H1 (cell line): ENCODE data around the gene GRID1. TPM values are rescaled to one million over a fixed set of nuclear protein-coding genes. Genes with fewer than 3 reads are reported as not detected.

ENCODE experiments used
- CTCF ChIA-PET: fragments of 300-600 bp; sonication (Branson Sonifier 250); formaldehyde crosslinking; loops from one replicate; lab custom pipeline; 2021; ENCODE audit not compliant: partially characterized antibody; lab: Charles Lee
- POLR2A ChIA-PET: fragments of 300-600 bp; sonication (Branson Sonifier 250); formaldehyde crosslinking; loops from one replicate; lab custom pipeline; 2021; ENCODE audit warnings: inconsistent platforms; ENCODE audit not compliant: partially characterized antibody; lab: Charles Lee
- DNase-seq, 2 experiments: peaks; one replicate each; pipeline versions ENCODE4 v3.0.0 to v3.0.0-alpha.2; 2010 to 2022; ENCODE audit warnings: low spot score in 2 of 2, low read depth in 1 of 2, mixed read lengths in 1 of 2
- FAIRE-seq: peaks from 2 replicates; lab custom pipeline; 2011; peaks lifted over from hg19 to GRCh38; lab: Jason Lieb, UNC
- H2AFZ ChIP-seq: 2 replicates; pipeline ENCODE4 v1.8.1; 2012; ENCODE audit warnings: low read length, inconsistent platforms
- H2AK5ac ChIP-seq: 2 replicates; pipeline ENCODE4 v1.6.1; 2013; ENCODE audit warnings: low read depth, low read length
- H2BK120ac ChIP-seq: replicated peaks from 2 replicates; pipeline ENCODE3; 2013; ENCODE audit warnings: low read depth, low read length, inconsistent platforms
- H2BK12ac ChIP-seq: 2 replicates; pipeline ENCODE4 v1.6.1; 2013; ENCODE audit warnings: low read depth, low read length
- H2BK15ac ChIP-seq: 2 replicates; pipeline ENCODE4 v1.6.1; 2013; ENCODE audit warnings: low read length
- H2BK20ac ChIP-seq: 2 replicates; pipeline ENCODE4 v1.6.1; 2013; ENCODE audit warnings: low read length
- H2BK5ac ChIP-seq: 2 replicates; pipeline ENCODE4 v1.6.1; 2013; ENCODE audit warnings: low read depth, low read length
- H3K14ac ChIP-seq: 2 replicates; pipeline ENCODE4 v1.6.1; 2013; ENCODE audit warnings: inconsistent platforms; ENCODE audit not compliant: insufficient read length
- H3K18ac ChIP-seq: 2 replicates; pipeline ENCODE4 v1.6.1; 2013; ENCODE audit warnings: low read length; ENCODE audit errors: extremely low read depth
- H3K23ac ChIP-seq: 2 replicates; pipeline ENCODE4 v1.6.1; 2013; ENCODE audit warnings: inconsistent platforms; ENCODE audit not compliant: insufficient read length
- H3K23me2 ChIP-seq: 2 replicates; pipeline ENCODE4 v1.6.1; 2013; ENCODE audit warnings: low read depth, low read length
- H3K27ac ChIP-seq: 2 replicates; pipeline ENCODE4 v1.6.1; 2011; ENCODE audit warnings: low read depth, low read length, inconsistent platforms
- H3K27me3 ChIP-seq, 4 experiments: replicated peaks in 1 of 4; 1 replicate in 1 of 4; 2 replicates in 3 of 4; pipeline versions ENCODE4 v1.6.1 to v1.8.1; 2011 to 2013; ENCODE audit warnings: low read length in 3 of 4, mild to moderate bottlenecking in 3 of 4, inconsistent platforms in 2 of 4, mixed read lengths in 2 of 4, moderate library complexity in 1 of 4; ENCODE audit not compliant: control insufficient read depth in 3 of 4, insufficient read depth in 3 of 4; ENCODE audit errors: extremely low read depth in 1 of 4
- H3K36me3 ChIP-seq, 4 experiments: 2 replicates each; pipeline versions ENCODE4 v1.6.1 to v1.8.1; 2011 to 2013; ENCODE audit warnings: mild to moderate bottlenecking in 4 of 4, low read length in 3 of 4, moderate library complexity in 2 of 4, control low read depth in 1 of 4, inconsistent platforms in 1 of 4; ENCODE audit not compliant: insufficient read depth in 4 of 4, control insufficient read depth in 2 of 4
- H3K4ac ChIP-seq: replicated peaks from 2 replicates; pipeline ENCODE3; 2013; ENCODE audit warnings: low read length, low read depth, mixed read lengths, inconsistent platforms; ENCODE audit not compliant: insufficient read length
- H3K4me1 ChIP-seq, 4 experiments: replicated peaks in 1 of 4; 1 replicate in 1 of 4; 2 replicates in 3 of 4; pipeline versions ENCODE4 v1.6.1 to v1.8.1; 2011 to 2013; ENCODE audit warnings: low read length in 3 of 4, inconsistent platforms in 2 of 4, mixed read lengths in 1 of 4; ENCODE audit not compliant: insufficient read depth in 4 of 4, control insufficient read depth in 3 of 4
- H3K4me2 ChIP-seq, 2 experiments: 2 replicates each; pipeline versions ENCODE4 v1.6.1 to v1.8.1; 2011 to 2013; ENCODE audit warnings: low read depth in 2 of 2, low read length in 2 of 2, control low read depth in 1 of 2, inconsistent platforms in 1 of 2, mild to moderate bottlenecking in 1 of 2; ENCODE audit not compliant: insufficient read depth in 1 of 2
- H3K4me3 ChIP-seq, 4 experiments: fragments of 200-600, 300-600 bp in 1 of 4; sonication (generic), shearing (Covaris generic), sonication (Bioruptor Twin) in 1 of 4; 2 replicates each; pipeline versions ENCODE4 v1.5.1 to v1.8.1; 2011 to 2016; ENCODE audit warnings: low read length in 4 of 4, low read depth in 3 of 4, control low read depth in 2 of 4, inconsistent platforms in 2 of 4, mild to moderate bottlenecking in 2 of 4, mixed read lengths in 1 of 4, moderate library complexity in 1 of 4; ENCODE audit not compliant: insufficient read depth in 2 of 4; ENCODE audit errors: extremely low read depth in 1 of 4
- H3K56ac ChIP-seq: replicated peaks from 2 replicates; pipeline ENCODE3; 2013; ENCODE audit warnings: low read depth, mild to moderate bottlenecking, mixed read lengths, low read length, inconsistent platforms; ENCODE audit not compliant: insufficient read length
- H3K79me1 ChIP-seq: 2 replicates; pipeline ENCODE4 v1.6.1; 2013; ENCODE audit warnings: low read depth, low read length, control low read depth
- H3K79me2 ChIP-seq, 2 experiments: 2 replicates each; pipeline versions ENCODE4 v1.6.1 to v1.8.1; 2012 to 2013; ENCODE audit warnings: low read length in 2 of 2, mild to moderate bottlenecking in 2 of 2, inconsistent platforms in 1 of 2; ENCODE audit not compliant: insufficient read depth in 2 of 2, control insufficient read depth in 1 of 2
- H3K9ac ChIP-seq, 4 experiments: replicated peaks in 1 of 4; 1 replicate in 1 of 4; 2 replicates in 3 of 4; pipeline versions ENCODE4 v1.6.1 to v1.8.1; 2011 to 2013; ENCODE audit warnings: low read depth in 3 of 4, low read length in 3 of 4, control low read depth in 2 of 4, mild to moderate bottlenecking in 2 of 4, moderate library complexity in 2 of 4, inconsistent platforms in 1 of 4; ENCODE audit errors: extremely low read depth in 1 of 4
- H3K9me3 ChIP-seq, 2 experiments: 2 replicates each; pipeline versions ENCODE4 v1.6.1 to v1.8.1; 2012 to 2013; ENCODE audit warnings: mild to moderate bottlenecking in 2 of 2, moderate library complexity in 2 of 2, control low read depth in 1 of 2, inconsistent platforms in 1 of 2, low read depth in 1 of 2, low read length in 1 of 2, mixed read lengths in 1 of 2; ENCODE audit not compliant: insufficient read depth in 2 of 2
- H4K20me1 ChIP-seq, 2 experiments: replicated peaks in 1 of 2; 2 replicates each; pipeline versions ENCODE3 to v1.8.1; 2011 to 2013; ENCODE audit warnings: inconsistent platforms in 2 of 2, low read length in 2 of 2, mild to moderate bottlenecking in 1 of 2; ENCODE audit not compliant: insufficient read depth in 2 of 2, control insufficient read depth in 1 of 2
- H4K5ac ChIP-seq: 2 replicates; pipeline ENCODE4 v1.6.1; 2013; ENCODE audit warnings: low read length, low read depth, mixed read lengths, inconsistent platforms; ENCODE audit not compliant: insufficient read length
- H4K8ac ChIP-seq: 2 replicates; pipeline ENCODE4 v1.8.0; 2013; ENCODE audit warnings: mild to moderate bottlenecking, moderate library complexity, low read length, inconsistent platforms; ENCODE audit not compliant: insufficient read depth; ENCODE audit errors: extremely low read depth
- H4K91ac ChIP-seq: replicated peaks from 2 replicates; pipeline ENCODE3; 2013; ENCODE audit warnings: low read length, mixed read lengths, inconsistent platforms; ENCODE audit not compliant: insufficient read length
- CHD1 ChIP-seq: IDR thresholded peaks from 2 replicates; pipeline ENCODE4 v1.6.1; 2012; ENCODE audit warnings: low read depth, low read length, improper control_type of control experiment
- EZH2 ChIP-seq: fragments of 200-600 bp; sonication (generic); IDR thresholded peaks from 2 replicates; pipeline ENCODE4 v1.7.1; 2012; ENCODE audit warnings: low read depth, mild to moderate bottlenecking, moderate library complexity, low read length, inconsistent platforms; ENCODE audit not compliant: severe bottlenecking
- JUN ChIP-seq: IDR thresholded peaks from 2 replicates; pipeline ENCODE4 v1.6.1; 2011; ENCODE audit warnings: low read depth, mild to moderate bottlenecking, improper control_type of control experiment, low read length
- JUND ChIP-seq: IDR thresholded peaks from 2 replicates; pipeline ENCODE4 v1.6.1; 2011; ENCODE audit warnings: mild to moderate bottlenecking, improper control_type of control experiment, low read length
- NRF1 ChIP-seq: IDR thresholded peaks from 2 replicates; pipeline ENCODE4 v1.6.1; 2011; ENCODE audit warnings: mild to moderate bottlenecking, low read depth, low read length, improper control_type of control experiment
- PHF8 ChIP-seq: fragments of 200-600 bp; sonication (generic); conservative IDR thresholded peaks from 2 replicates; pipeline ENCODE4 v1.7.1; 2012; ENCODE audit warnings: low read depth, mild to moderate bottlenecking, inconsistent platforms, low read length, moderate library complexity
- POLR2AphosphoS5 ChIP-seq: IDR thresholded peaks from 2 replicates; pipeline ENCODE4 v1.6.1; 2011; ENCODE audit warnings: low read depth, low read length
- RBBP5 ChIP-seq: IDR thresholded peaks from 2 replicates; pipeline ENCODE4 v1.7.1; 2012; ENCODE audit warnings: low read depth, mild to moderate bottlenecking, inconsistent platforms, low read length, moderate library complexity, borderline replicate concordance
- RXRA ChIP-seq: IDR thresholded peaks from 2 replicates; pipeline ENCODE4 v1.6.1; 2011; ENCODE audit warnings: low read depth, mild to moderate bottlenecking, low read length, moderate library complexity; ENCODE audit not compliant: insufficient read depth
- SIX5 ChIP-seq: IDR thresholded peaks from 2 replicates; pipeline ENCODE4 v1.6.1; 2011; ENCODE audit warnings: mild to moderate bottlenecking, low read depth, low read length
- SP2 ChIP-seq: IDR thresholded peaks from 2 replicates; pipeline ENCODE4 v1.6.1; 2012; ENCODE audit warnings: mild to moderate bottlenecking, low read length, inconsistent platforms
- WGBS, 2 experiments: shearing (Covaris generic) in 1 of 2; methylation state at CpG; one replicate each; pipeline versions ENCODE4 v1.1.6 to v1.1.7; 2013 to 2015; ENCODE audit warnings: low lambda C conversion rate in 2 of 2, mixed read lengths in 2 of 2, inconsistent platforms in 1 of 2, low coverage in 1 of 2, missing lambda C conversion rate in 1 of 2; ENCODE audit not compliant: insufficient replicate concordance in 2 of 2, insufficient coverage in 1 of 2, insufficient read length in 1 of 2; ENCODE audit errors: extremely low coverage in 1 of 2, missing lambda C conversion rate in 1 of 2; 5-methylcytosine and 5-hydroxymethylcytosine counted together
- polyA plus RNA-seq, 7 experiments: library from polyadenylated mRNA; depleted of rRNA in 3 of 7; stranded (reverse) in 5 of 7; unstranded in 2 of 7; fragments of >200 nt in 5 of 7; fragments of 200-250 nt in 2 of 7; gene quantifications; 1 replicate in 5 of 7; 2 replicates in 1 of 7; 4 replicates in 1 of 7; pipeline versions ENCODE4 v1.2.1 to v1.2.3, GENCODE V29; 2011 to 2013; ENCODE audit warnings: missing spikeins in 2 of 7, mixed read lengths in 2 of 7
- total RNA-seq: library from RNA; stranded (reverse); fragmentation: NEBNext Ultra II Directional; extraction: Animal tissue kit (Norgen Biotek cat#: 25700); gene quantifications from 2 replicates; pipeline ENCODE4 v1.2.1, GENCODE V29; 2021

Gene GRID1
- total and polyA plus RNA-seq, 2 of the 8 experiments (the other 6 are each of a cell fraction or from before 2014, with no cell fraction given) = 0.22 to 0.30 TPM

GRCh38 chr10:85659331-85659730 is 707.3 kb downstream of the GRID1 start:
- Histone ChIP-seq H3K79me1 (no peaks in the 10 kb centered on the region), H2BK15ac (no peak overlapping the region), H3K9me3 (peaks cover 0 to 2% of the 10 kb centered on the region in 2 experiments; a peak in 1 of 4 replicates), H3K23ac (no peak overlapping the region), H2AFZ (no peak overlapping the region), H4K91ac (no peak overlapping the region), H2BK20ac (no peak overlapping the region), H4K5ac (no peak overlapping the region), H3K27ac (no peak overlapping the region), H3K56ac (no peak overlapping the region), H2BK120ac (no peak overlapping the region), H2AK5ac (no peak overlapping the region), H3K79me2 (no peaks in the 10 kb centered on the region), H3K27me3 (peaks cover 0 to 2% (median 0%) of the 10 kb centered on the region in 4 experiments; a peak in 2 of 7 replicates), H3K4me2 (no peak overlapping the region), H3K4me3 (no peak overlapping the region), H2BK12ac (no peak overlapping the region), H3K4me1 (no peaks in the 10 kb centered on the region), H3K23me2 (no peaks in the 10 kb centered on the region), H2BK5ac (no peak overlapping the region), H3K14ac (no peak overlapping the region), H4K8ac (no peak overlapping the region), H3K4ac (no peak overlapping the region), H3K36me3 (no peaks in the 10 kb centered on the region), H4K20me1 (no peaks in the 10 kb centered on the region), H3K18ac (no peak overlapping the region), H3K9ac (no peak overlapping the region)
- FAIRE-seq (no peak), DNase-seq (no peak)
- ChIA-PET CTCF (interaction anchor here (1.1 to 1.8 kb wide), 2 partner anchors 47 to 92 kb away, joined by 3 to 4 read pairs; no protein-coding TSS in a partner anchor), POLR2A (interaction anchor here (0.6 kb wide), 1 partner anchor 171 kb away, joined by 3 read pairs; no protein-coding TSS in a partner anchor)
- TF ChIP-seq CHD1 = no peak
- no peak for TF ChIP-seq RBBP5
- no peak for TF ChIP-seq SP2
- TF ChIP-seq PHF8 = no peak
- no peak for TF ChIP-seq SIX5
- TF ChIP-seq POLR2AphosphoS5 = no peak
- no peak for TF ChIP-seq RXRA
- TF ChIP-seq JUND = no peak
- TF ChIP-seq NRF1 = no peak
- no peak for TF ChIP-seq EZH2
- TF ChIP-seq JUN = no peak
- 100% methylated on average over 1 of the region's 1 CpG; no CpG with 5 or more reads in 1 of the 2 experiments for WGBS, 2 experiments
